Measurements from ENCODE around the gene ARHGEF11. TPM values are rescaled to one million over a fixed set of nuclear protein-coding genes. Genes with fewer than 3 reads are reported as not detected.

The ARHGEF11 gene
- total and polyA plus RNA-seq, 9 of the 15 experiments (the other 6 are each of a cell fraction or from before 2014, with no cell fraction given): 0.14 to 15.5 (median 9.0) TPM

- no peaks in the 10 kb centered on the region for H4K20me1 ChIP-seq (replicated peaks; ENCODE audit: control insufficient read depth, insufficient read depth, low read length)
- no peak for FAIRE-seq
- H2AFZ ChIP-seq (ENCODE audit: low read depth, low read length): no peak overlapping the region
- H3K36me3 ChIP-seq (ENCODE audit: control insufficient read depth, insufficient read depth, low read length): no peaks in the 10 kb centered on the region
- no peak overlapping the region for H3K27ac ChIP-seq (ENCODE audit: extremely low read depth, low read depth, low read length)
- H3K4me2 ChIP-seq (ENCODE audit: insufficient read depth, low read length): no peak overlapping the region
- no peak overlapping the region for H3K4me3 ChIP-seq
- H3K27me3 ChIP-seq (ENCODE audit: control insufficient read depth in 2 of 2, insufficient read depth in 2 of 2, low read length in 2 of 2): peaks cover 5 to 24% of the 10 kb centered on the region in 2 experiments; a peak in 3 of 5 replicates
- 25% methylated on average over 4 of the region's 4 CpGs for WGBS (ENCODE audit: insufficient coverage, low coverage, missing lambda C conversion rate)
- H3K9me1 ChIP-seq (ENCODE audit: control insufficient read depth, insufficient read depth, low read length): no peaks in the 10 kb centered on the region
- H3K4me1 ChIP-seq (replicated peaks in 1 of 2; ENCODE audit: control insufficient read depth in 2 of 2, insufficient read depth in 2 of 2, low read length in 2 of 2): peaks cover 2 to 8% of the 10 kb centered on the region in 2 experiments; a peak in 1 of 5 replicates
- BruUV-seq (replicated peaks): no TSS peak
- no peak for DNase-seq (ENCODE audit: extremely low read depth in 1 of 4, low spot score in 3 of 4)
- H3K9me3 ChIP-seq (replicated peaks; ENCODE audit: control insufficient read depth, insufficient read depth, low read depth, low read length): no peaks in the 10 kb centered on the region
- no peak overlapping the region for H3K9ac ChIP-seq (ENCODE audit: insufficient read depth in 1 of 2, low read depth in 2 of 2, low read length in 2 of 2)
- ChIA-PET CTCF (ENCODE audit: low intra/inter-chr PET ratio) (no interaction called here), POLR2A (no interaction called here)
- intact Hi-C loops (cut with micrococcal nuclease) (loop anchor here (10.0 kb wide), 1 partner anchor 400 kb away; no protein-coding TSS in a partner anchor), in situ Hi-C loops (cut with MboI) (loop anchor here (5.0 to 10.0 kb wide), 2 partner anchors 42 to 400 kb away; partner anchors contain the start of gene ETV3)
- TF ChIP-seq ZKSCAN1 (IDR thresholded peaks at IDR 0.05; ENCODE audit: low read depth, low read length): no peak
- TF ChIP-seq MCM5 (IDR thresholded peaks at IDR 0.05; ENCODE audit: low read depth): no peak
- TF ChIP-seq SIN3B (IDR thresholded peaks at IDR 0.05; ENCODE audit: low read depth): no peak
- TF ChIP-seq GTF3C2 (IDR thresholded peaks at IDR 0.05; ENCODE audit: borderline replicate concordance, extremely low read depth, insufficient read length): no peak
- no peak for TF ChIP-seq JUNB (CRISPR knock-in tag; conservative IDR thresholded peaks at IDR 0.05)
- no peak for TF ChIP-seq ZNF655 (CRISPR knock-in tag; IDR thresholded peaks at IDR 0.05)
- no peak for TF ChIP-seq SETDB1 (IDR thresholded peaks at IDR 0.05; ENCODE audit: low read length)
- no peak for TF ChIP-seq ZNF395 (CRISPR knock-in tag; IDR thresholded peaks at IDR 0.05)
- no peak for TF ChIP-seq MIER1 (IDR thresholded peaks at IDR 0.05; ENCODE audit: low read depth)
- no peak for TF ChIP-seq RBBP5 (IDR thresholded peaks at IDR 0.05; ENCODE audit: borderline replicate concordance, insufficient read depth, low read length, poor library complexity, severe bottlenecking)
- TF ChIP-seq NELFE (IDR thresholded peaks at IDR 0.05; ENCODE audit: insufficient read depth, insufficient read length): no peak
- ATAC-seq: no peak
- H3K79me2 ChIP-seq (ENCODE audit: control insufficient read depth, insufficient read depth, low read length): no peaks in the 10 kb centered on the region
Measured at GRCh38 chr1:157095091-157095490, 49.5 kb upstream of the ARHGEF11 start.

Data from K562 (cell line).